Measurements from ENCODE around the gene INCENP.

Gene INCENP

GRCh38 chr11:62201376-62201775 is 77.6 kb downstream of the INCENP start:
- no peak overlapping the region for H3K9ac ChIP-seq (ENCODE audit: low read depth, low read length)
- no peak for ATAC-seq (ENCODE audit: insufficient read depth, low read depth)

More at GRCh38 chr11:62201376-62201775, 77.6 kb downstream of the INCENP start:
- Histone ChIP-seq H3K79me2 (ENCODE audit: insufficient read depth, low read length) (no peaks in the 10 kb centered on the region), H4K20me1 (ENCODE audit: insufficient read depth, low read length) (no peaks in the 10 kb centered on the region), H3K27me3 (ENCODE audit: insufficient read depth, low read length, poor library complexity) (peaks cover 12% of the 10 kb centered on the region), H3K27ac (ENCODE audit: low read length) (no peak overlapping the region), H2AFZ (ENCODE audit: low read depth, low read length) (no peak overlapping the region), H3K4me1 (ENCODE audit: insufficient read depth, low read length) (no peaks in the 10 kb centered on the region), H3K4me3 (ENCODE audit: low read depth in 1 of 2, low read length in 2 of 2) (no peak overlapping the region), H3K36me3 (ENCODE audit: insufficient read depth, low read length) (no peaks in the 10 kb centered on the region), H3K9me3 (ENCODE audit: insufficient read depth, low read length, severe bottlenecking) (no peaks in the 10 kb centered on the region), H3K4me2 (ENCODE audit: insufficient read depth, low read length) (no peak overlapping the region)
- DNase-seq, result no peak
- TF ChIP-seq, protein P1, sequence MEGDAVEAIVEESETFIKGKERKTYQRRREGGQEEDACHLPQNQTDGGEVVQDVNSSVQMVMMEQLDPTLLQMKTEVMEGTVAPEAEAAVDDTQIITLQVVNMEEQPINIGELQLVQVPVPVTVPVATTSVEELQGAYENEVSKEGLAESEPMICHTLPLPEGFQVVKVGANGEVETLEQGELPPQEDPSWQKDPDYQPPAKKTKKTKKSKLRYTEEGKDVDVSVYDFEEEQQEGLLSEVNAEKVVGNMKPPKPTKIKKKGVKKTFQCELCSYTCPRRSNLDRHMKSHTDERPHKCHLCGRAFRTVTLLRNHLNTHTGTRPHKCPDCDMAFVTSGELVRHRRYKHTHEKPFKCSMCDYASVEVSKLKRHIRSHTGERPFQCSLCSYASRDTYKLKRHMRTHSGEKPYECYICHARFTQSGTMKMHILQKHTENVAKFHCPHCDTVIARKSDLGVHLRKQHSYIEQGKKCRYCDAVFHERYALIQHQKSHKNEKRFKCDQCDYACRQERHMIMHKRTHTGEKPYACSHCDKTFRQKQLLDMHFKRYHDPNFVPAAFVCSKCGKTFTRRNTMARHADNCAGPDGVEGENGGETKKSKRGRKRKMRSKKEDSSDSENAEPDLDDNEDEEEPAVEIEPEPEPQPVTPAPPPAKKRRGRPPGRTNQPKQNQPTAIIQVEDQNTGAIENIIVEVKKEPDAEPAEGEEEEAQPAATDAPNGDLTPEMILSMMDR (IDR thresholded peaks at IDR 0.05; ENCODE audit: borderline replicate concordance, extremely low read depth, low read length, poor library complexity, severe bottlenecking), result no peak
- TF ChIP-seq EZH2 (IDR thresholded peaks at IDR 0.05; ENCODE audit: borderline replicate concordance, low read depth, low read length, severe bottlenecking), result no peak
